Activated B cell treated with CpG ODN at 0.5 μM for 24 hours (primary cell): ENCODE data around the gene HOXB13. TPM values are rescaled to one million over a fixed set of nuclear protein-coding genes. Genes with fewer than 3 reads are reported as not detected.

Experiments
- ATAC-seq: fragments of 200-7000 bp; cut with Tn5 transposase; one replicate; pipeline ENCODE4 v1.10.0; 2021; ENCODE audit warnings: low read depth, mild to moderate bottlenecking, moderate library complexity
- CTCF ChIA-PET: fragments of 350-600 bp; sonication (Branson Sonifier 250); formaldehyde crosslinking; loops from one replicate; lab custom pipeline; 2021; ENCODE audit warnings: antibody characterized with exemption; lab: Charles Lee
- POLR2A ChIA-PET: fragments of 350-600 bp; sonication (Branson Sonifier 250); formaldehyde crosslinking; loops from one replicate; lab custom pipeline; 2021; ENCODE audit warnings: antibody characterized with exemption; lab: Charles Lee
- DNase-seq: peaks from one replicate; pipeline ENCODE4 v3.0.0; 2022
- H3K27ac Mint-ChIP-seq: one replicate; pipeline ENCODE4 v1.8.0; 2020; ENCODE audit warnings: mixed read lengths
- H3K27me3 Mint-ChIP-seq: one replicate; pipeline ENCODE4 v1.8.0; 2021; ENCODE audit warnings: mixed read lengths
- H3K36me3 Mint-ChIP-seq: one replicate; pipeline ENCODE4 v1.8.0; 2021; ENCODE audit warnings: low read depth, mixed read lengths
- H3K4me1 Mint-ChIP-seq: one replicate; pipeline ENCODE4 v1.8.0; 2021; ENCODE audit warnings: mixed read lengths
- H3K4me3 Mint-ChIP-seq: one replicate; pipeline ENCODE4 v1.8.0; 2020; ENCODE audit warnings: mild to moderate bottlenecking, mixed read lengths
- H3K9me3 Mint-ChIP-seq: one replicate; pipeline ENCODE4 v1.8.0; 2020; ENCODE audit warnings: mixed read lengths
- CTCF ChIP-seq: fragments of 200-600 bp; IDR thresholded peaks from one replicate; pipeline ENCODE4 v1.8.0; 2022; ENCODE audit warnings: antibody characterized with exemption, mild to moderate bottlenecking
- intact Hi-C: fragments of 100-400 bp; cut with micrococcal nuclease; formaldehyde crosslinking; loops from one replicate; pipeline ENCODE4 v1.15.1; 2024
- total RNA-seq: library from RNA; stranded (reverse); gene quantifications from 2 replicates; pipeline ENCODE4 v1.2.3, GENCODE V29; 2022

HOXB13 gene
- total RNA-seq, 1 donor from 2014 or later = not detected

GRCh38 chr17:48715496-48716399, 12.8 kb downstream of the HOXB13 start:
- DNase-seq = no peak
- peaks cover 13% of the 10 kb centered on the region for H3K4me1 Mint-ChIP-seq
- ChIA-PET POLR2A (no interaction called here), CTCF (no interaction called here)
- H3K36me3 Mint-ChIP-seq = peaks cover 1% of the 10 kb centered on the region
- H3K9me3 Mint-ChIP-seq = peaks cover 5% of the 10 kb centered on the region
- intact Hi-C loops = loop anchor here (5.0 kb wide), 1 partner anchor 282 kb away; the partner anchor contains the start of gene IGF2BP1
- ATAC-seq = no peak
- H3K4me3 Mint-ChIP-seq = no peak overlapping the region
- H3K27me3 Mint-ChIP-seq = peaks cover 69% of the 10 kb centered on the region
- no peak for TF ChIP-seq CTCF
- H3K27ac Mint-ChIP-seq = no peak overlapping the region

DNA sequence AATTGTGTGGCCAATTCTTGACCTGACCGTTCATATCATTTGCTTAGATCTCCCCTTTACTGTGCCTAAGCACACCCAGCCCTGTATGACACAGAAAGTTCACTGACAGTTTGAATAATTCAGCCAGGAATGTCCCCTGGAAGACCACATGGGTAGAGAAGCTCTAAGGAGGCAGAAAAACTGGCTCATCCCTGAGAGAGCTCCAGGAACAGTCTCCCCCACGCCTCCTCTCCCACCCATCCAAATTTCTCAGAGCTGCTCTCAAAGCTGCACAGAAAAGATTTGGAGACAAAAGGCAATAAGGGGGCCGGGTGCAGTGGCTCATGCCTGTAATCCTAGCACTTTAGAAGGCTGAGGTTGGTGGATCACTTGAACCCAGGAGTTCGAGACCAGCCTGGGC, 17.4 kb downstream of the HOXB13 start:
- CTCF ChIA-PET = no interaction called here
- no peaks in the 10 kb centered on the region for H3K9me3 Mint-ChIP-seq
- H3K4me1 Mint-ChIP-seq = no peaks in the 10 kb centered on the region
- H3K27me3 Mint-ChIP-seq = peaks cover 64% of the 10 kb centered on the region
- TF ChIP-seq CTCF = no peak
- no peak overlapping the region for H3K27ac Mint-ChIP-seq
- intact Hi-C loops = no loop called here
- POLR2A ChIA-PET = no interaction called here
- H3K36me3 Mint-ChIP-seq = no peaks in the 10 kb centered on the region
- ATAC-seq (no peak), DNase-seq (no peak)
- no peak overlapping the region for H3K4me3 Mint-ChIP-seq

DNA sequence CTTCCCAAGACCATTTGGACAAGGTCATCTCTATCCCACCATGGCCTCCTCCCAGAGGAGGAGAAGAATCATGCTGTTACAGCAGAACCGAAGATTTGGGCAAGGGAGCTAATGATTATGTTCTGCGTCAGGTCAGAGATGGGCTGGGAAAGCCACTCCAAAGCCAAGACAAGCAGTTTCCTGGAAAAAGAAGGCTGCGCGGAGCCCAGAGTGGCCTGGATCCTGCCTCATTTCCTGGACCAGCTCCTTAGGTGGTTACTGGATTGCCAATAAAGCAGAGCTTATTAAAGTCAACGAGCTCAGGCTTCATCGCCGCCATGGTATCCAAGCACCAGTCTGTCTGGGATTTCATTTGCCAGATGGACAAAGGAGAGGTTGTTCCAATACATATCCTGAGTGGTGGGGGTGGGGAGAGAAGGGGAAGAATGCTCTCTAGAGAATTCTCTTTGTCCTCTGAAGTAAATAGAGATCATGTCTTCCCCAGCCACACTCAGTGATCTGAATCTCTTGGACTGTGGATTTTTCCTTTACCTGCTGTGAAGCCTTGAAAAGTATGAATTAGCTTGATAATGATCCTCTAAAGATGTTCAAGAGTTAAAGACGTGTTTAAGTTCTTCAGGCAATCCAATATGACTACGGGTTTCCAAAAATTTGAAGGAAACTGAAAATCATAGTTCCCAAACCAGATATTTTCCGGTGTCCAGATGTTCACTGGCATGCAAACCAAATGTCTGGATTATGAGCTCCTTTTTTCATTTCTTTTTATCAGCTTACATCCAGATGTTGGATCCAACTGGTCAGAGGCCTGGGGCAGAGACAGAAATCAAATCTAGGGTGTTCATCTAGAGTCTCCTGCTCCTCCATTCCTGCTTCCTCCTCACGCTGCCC, 23.9 kb downstream of the HOXB13 start:
- no peak overlapping the region for H3K4me3 Mint-ChIP-seq
- no peak overlapping the region for H3K27ac Mint-ChIP-seq
- CTCF ChIA-PET = interaction anchor here (1.0 to 1.5 kb wide), 3 partner anchors 26 to 33 kb away, joined by 3 to 11 read pairs (median 4); no protein-coding TSS in a partner anchor
- POLR2A ChIA-PET = no interaction called here
- H3K4me1 Mint-ChIP-seq = no peaks in the 10 kb centered on the region
- no peaks in the 10 kb centered on the region for H3K36me3 Mint-ChIP-seq
- ATAC-seq = no peak
- TF ChIP-seq CTCF = no peak
- H3K27me3 Mint-ChIP-seq = peaks cover 50% of the 10 kb centered on the region
- H3K9me3 Mint-ChIP-seq = no peaks in the 10 kb centered on the region
- no peak for DNase-seq
- intact Hi-C loops = no loop called here

DNA sequence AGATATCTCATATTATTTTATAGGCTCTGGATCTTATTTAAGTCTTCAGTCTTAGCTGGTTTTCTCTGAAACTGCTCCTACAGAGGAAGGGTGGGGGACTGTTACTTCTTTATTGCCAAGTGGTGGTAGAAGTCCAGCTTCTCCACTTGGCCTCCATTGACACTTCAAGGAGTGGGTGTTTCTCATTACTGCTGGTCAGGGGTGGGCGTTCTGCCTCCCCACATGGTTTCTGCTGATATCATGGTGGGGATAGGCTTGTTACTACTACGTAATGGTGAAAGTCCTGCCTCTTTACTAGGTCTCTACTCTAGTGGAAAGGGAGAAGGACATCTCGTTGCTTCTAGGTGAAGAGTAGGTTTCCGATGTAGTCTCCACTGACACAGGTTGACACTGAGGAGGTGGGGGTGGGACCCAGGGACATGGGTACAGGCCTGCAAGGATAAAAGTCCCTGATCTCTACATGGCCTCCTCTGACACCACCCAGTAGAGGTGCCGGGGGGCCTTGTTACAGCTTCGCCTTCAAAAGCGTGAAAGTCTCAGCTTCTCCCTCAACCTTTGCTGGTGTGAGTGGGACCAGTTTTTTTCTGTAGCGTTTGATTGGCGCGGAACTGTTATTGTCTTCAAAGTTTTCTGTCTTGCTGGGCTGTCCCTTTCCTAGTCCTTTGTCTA, 26.6 kb downstream of the HOXB13 start:
- Mint-ChIP-seq H3K27ac (no peak overlapping the region), H3K36me3 (no peaks in the 10 kb centered on the region), H3K9me3 (no peaks in the 10 kb centered on the region), H3K4me3 (no peak overlapping the region), H3K27me3 (peaks cover 47% of the 10 kb centered on the region), H3K4me1 (no peaks in the 10 kb centered on the region)
- no peak for DNase-seq
- ATAC-seq = no peak
- ChIA-PET POLR2A (no interaction called here), CTCF (no interaction called here)
- intact Hi-C loops = no loop called here
- TF ChIP-seq CTCF = no peak
